ENCODE data around the gene ROBO1. TPM values are rescaled to one million over a fixed set of nuclear protein-coding genes. Genes with fewer than 3 reads are reported as not detected.

Gene ROBO1
- total and polyA plus RNA-seq, 2 donors (not counting 1 experiment from before 2014, with no cell fraction given) = 0.27 to 3.2 TPM

DNA sequence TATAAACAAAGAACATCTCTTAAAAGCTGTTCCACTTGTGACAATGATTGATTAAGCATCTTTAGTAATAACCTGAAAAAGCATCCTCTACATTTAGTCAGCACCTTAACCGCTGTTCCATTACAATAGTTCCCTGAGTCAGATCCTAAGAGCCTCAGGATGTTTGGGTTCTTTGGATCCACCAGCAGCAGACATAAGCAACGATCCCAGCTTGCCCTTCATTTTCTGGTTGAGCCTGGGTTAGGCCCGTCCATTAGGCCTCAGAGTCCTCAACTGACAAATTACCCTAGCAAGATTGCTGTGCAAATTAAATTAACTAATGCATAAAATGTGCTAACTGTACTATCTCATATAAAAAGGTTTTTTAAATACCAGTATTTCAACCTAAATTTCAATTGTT is 42.3 kb upstream of the ROBO1 start:
- no peak overlapping the region for H3K4me3 Mint-ChIP-seq
- no peak for ATAC-seq (ENCODE audit: low read depth)
- intact Hi-C loops (cut with micrococcal nuclease) = no loop called here

DNA sequence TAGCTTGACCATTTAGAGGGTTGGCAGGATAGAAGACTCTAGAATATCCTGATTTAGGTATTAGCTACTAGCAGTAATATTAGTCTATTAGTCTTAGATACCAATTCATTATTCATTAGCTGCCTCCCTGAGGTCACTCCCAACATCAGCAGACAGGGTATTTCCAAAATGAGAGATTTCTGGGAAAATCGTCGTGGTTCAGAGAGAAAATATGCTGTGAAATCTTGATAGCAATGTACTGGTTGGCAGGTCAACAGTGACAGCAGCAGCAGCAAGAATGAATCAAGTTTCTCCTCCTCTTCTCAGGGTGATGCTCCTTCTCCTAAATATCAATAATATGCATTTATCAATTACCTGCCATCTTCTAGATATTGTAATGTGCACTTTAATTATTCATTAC is 41.3 kb upstream of the ROBO1 start:
- no peak for DNase-seq
- CTCF ChIA-PET = no interaction called here
- no peak overlapping the region for H2AFZ ChIP-seq (ENCODE audit: insufficient read depth, low read depth, low read length, poor library complexity, severe bottlenecking)
- no peaks in the 10 kb centered on the region for H3K27me3 ChIP-seq (replicated peaks in 1 of 4; ENCODE audit: control extremely low read depth in 1 of 4, control insufficient read depth in 3 of 4, insufficient read depth in 4 of 4, low read length in 3 of 4)
- Mint-ChIP-seq H3K27me3 (no peaks in the 10 kb centered on the region), H3K4me3 (no peak overlapping the region), H3K27ac (no peak overlapping the region), H3K9me3 (ENCODE audit: insufficient read depth) (no peaks in the 10 kb centered on the region), H3K4me1 (no peaks in the 10 kb centered on the region)
- WGBS (ENCODE audit: insufficient coverage) = no CpG with 5 or more reads among the region's 2 CpGs
- ATAC-seq (ENCODE audit: low read depth) = no peak
- no peaks in the 10 kb centered on the region for H4K20me1 ChIP-seq (ENCODE audit: control insufficient read depth, insufficient read depth, low read length, poor library complexity, severe bottlenecking)
- H3K4me3 ChIP-seq (ENCODE audit: control extremely low read depth in 1 of 5, extremely low read depth in 1 of 5, insufficient read depth in 1 of 5, low read depth in 2 of 5, low read length in 4 of 5) = no peak overlapping the region
- intact Hi-C loops (cut with micrococcal nuclease) = no loop called here
- H3K79me2 ChIP-seq (ENCODE audit: control insufficient read depth, insufficient read depth, low read length) = no peaks in the 10 kb centered on the region
- no peaks in the 10 kb centered on the region for H3K9me3 ChIP-seq (ENCODE audit: control extremely low read depth in 1 of 3, control insufficient read depth in 2 of 3, insufficient read depth in 1 of 3, low read length in 2 of 3)
- no peaks in the 10 kb centered on the region for H3K36me3 ChIP-seq (replicated peaks in 1 of 2; ENCODE audit: control extremely low read depth in 1 of 2, control insufficient read depth in 1 of 2, extremely low read depth in 1 of 2, insufficient read depth in 2 of 2, low read length in 1 of 2)
- H3K4me1 ChIP-seq (ENCODE audit: control insufficient read depth in 2 of 2, insufficient read depth in 2 of 2, low read length in 2 of 2) = no peaks in the 10 kb centered on the region
- H3K9ac ChIP-seq (ENCODE audit: low read length) = no peak overlapping the region
- POLR2A ChIA-PET = no interaction called here
- no peak overlapping the region for H3K27ac ChIP-seq (ENCODE audit: low read length in 2 of 2)
- TF ChIP-seq EZH2 (IDR thresholded peaks at IDR 0.05; ENCODE audit: borderline replicate concordance, insufficient read depth, low read depth, low read length, poor library complexity, severe bottlenecking) (no peak), CTCF (IDR thresholded peaks at IDR 0.05) (no peak)
- H3K4me2 ChIP-seq (replicated peaks; ENCODE audit: low read depth, low read length, poor library complexity, severe bottlenecking) = no peak overlapping the region

More for the DNA sequence above, 42.3 kb upstream of the ROBO1 start:
- no peaks in the 10 kb centered on the region for H3K27me3 ChIP-seq (replicated peaks in 1 of 4; ENCODE audit: control extremely low read depth in 1 of 4, control insufficient read depth in 3 of 4, insufficient read depth in 4 of 4, low read length in 3 of 4)
- H3K4me3 ChIP-seq (ENCODE audit: control extremely low read depth in 1 of 5, extremely low read depth in 1 of 5, insufficient read depth in 1 of 5, low read depth in 2 of 5, low read length in 4 of 5) = no peak overlapping the region
- no peak overlapping the region for H2AFZ ChIP-seq (ENCODE audit: insufficient read depth, low read depth, low read length, poor library complexity, severe bottlenecking)
- no peaks in the 10 kb centered on the region for H3K27me3 Mint-ChIP-seq
- peaks cover 2% of the 10 kb centered on the region for H3K9me3 Mint-ChIP-seq (ENCODE audit: insufficient read depth)
- CTCF ChIA-PET = no interaction called here
- WGBS (ENCODE audit: insufficient coverage) = 65% methylated on average over 2 of the region's 3 CpGs
- no peak overlapping the region for H3K4me2 ChIP-seq (replicated peaks; ENCODE audit: low read depth, low read length, poor library complexity, severe bottlenecking)
- H3K4me1 ChIP-seq (ENCODE audit: control insufficient read depth in 2 of 2, insufficient read depth in 2 of 2, low read length in 2 of 2) = no peaks in the 10 kb centered on the region
- no peaks in the 10 kb centered on the region for H4K20me1 ChIP-seq (ENCODE audit: control insufficient read depth, insufficient read depth, low read length, poor library complexity, severe bottlenecking)
- no peak for TF ChIP-seq CTCF (IDR thresholded peaks at IDR 0.05)
- no peak for TF ChIP-seq EZH2 (IDR thresholded peaks at IDR 0.05; ENCODE audit: borderline replicate concordance, insufficient read depth, low read depth, low read length, poor library complexity, severe bottlenecking)
- no peak overlapping the region for H3K27ac Mint-ChIP-seq
- DNase-seq = no peak
- no peaks in the 10 kb centered on the region for H3K36me3 ChIP-seq (replicated peaks in 1 of 2; ENCODE audit: control extremely low read depth in 1 of 2, control insufficient read depth in 1 of 2, extremely low read depth in 1 of 2, insufficient read depth in 2 of 2, low read length in 1 of 2)
- H3K27ac ChIP-seq (ENCODE audit: low read length in 2 of 2) = no peak overlapping the region
- no peak overlapping the region for H3K9ac ChIP-seq (ENCODE audit: low read length)
- no peaks in the 10 kb centered on the region for H3K79me2 ChIP-seq (ENCODE audit: control insufficient read depth, insufficient read depth, low read length)
- POLR2A ChIA-PET = no interaction called here
- H3K9me3 ChIP-seq (ENCODE audit: control extremely low read depth in 1 of 3, control insufficient read depth in 2 of 3, insufficient read depth in 1 of 3, low read length in 2 of 3) = no peaks in the 10 kb centered on the region
- H3K4me1 Mint-ChIP-seq = no peaks in the 10 kb centered on the region

Data from B cell (primary cell).